IPS-20b (cell line): ENCODE results near the gene NEFH.

ENCODE experiments used
- H3K27ac ChIP-seq: one replicate; pipeline ENCODE4 v1.5.1; 2013; ENCODE audit warnings: low read length
- H3K27me3 ChIP-seq: 2 replicates; pipeline ENCODE4 v1.6.1; 2013; ENCODE audit warnings: mild to moderate bottlenecking, low read length, inconsistent platforms; ENCODE audit not compliant: insufficient read depth
- H3K36me3 ChIP-seq: 2 replicates; pipeline ENCODE4 v1.6.1; 2013; ENCODE audit warnings: low read depth, mild to moderate bottlenecking, inconsistent platforms, low read length, moderate library complexity; ENCODE audit not compliant: insufficient read depth
- H3K4me1 ChIP-seq: 2 replicates; pipeline ENCODE4 v1.6.1; 2013; ENCODE audit warnings: mild to moderate bottlenecking, control low read depth, inconsistent platforms, low read length, moderate library complexity; ENCODE audit not compliant: insufficient read depth
- H3K4me3 ChIP-seq: 2 replicates; pipeline ENCODE4 v1.5.1; 2013; ENCODE audit warnings: mild to moderate bottlenecking, low read length, inconsistent platforms
- H3K9ac ChIP-seq: 2 replicates; pipeline ENCODE4 v1.6.1; 2013; ENCODE audit warnings: low read depth, mild to moderate bottlenecking, inconsistent platforms, low read length, moderate library complexity
- H3K9me3 ChIP-seq: 2 replicates; pipeline ENCODE4 v1.6.1; 2013; ENCODE audit warnings: mild to moderate bottlenecking, low read depth, low read length, inconsistent platforms; ENCODE audit not compliant: insufficient read depth

NEFH gene

DNA sequence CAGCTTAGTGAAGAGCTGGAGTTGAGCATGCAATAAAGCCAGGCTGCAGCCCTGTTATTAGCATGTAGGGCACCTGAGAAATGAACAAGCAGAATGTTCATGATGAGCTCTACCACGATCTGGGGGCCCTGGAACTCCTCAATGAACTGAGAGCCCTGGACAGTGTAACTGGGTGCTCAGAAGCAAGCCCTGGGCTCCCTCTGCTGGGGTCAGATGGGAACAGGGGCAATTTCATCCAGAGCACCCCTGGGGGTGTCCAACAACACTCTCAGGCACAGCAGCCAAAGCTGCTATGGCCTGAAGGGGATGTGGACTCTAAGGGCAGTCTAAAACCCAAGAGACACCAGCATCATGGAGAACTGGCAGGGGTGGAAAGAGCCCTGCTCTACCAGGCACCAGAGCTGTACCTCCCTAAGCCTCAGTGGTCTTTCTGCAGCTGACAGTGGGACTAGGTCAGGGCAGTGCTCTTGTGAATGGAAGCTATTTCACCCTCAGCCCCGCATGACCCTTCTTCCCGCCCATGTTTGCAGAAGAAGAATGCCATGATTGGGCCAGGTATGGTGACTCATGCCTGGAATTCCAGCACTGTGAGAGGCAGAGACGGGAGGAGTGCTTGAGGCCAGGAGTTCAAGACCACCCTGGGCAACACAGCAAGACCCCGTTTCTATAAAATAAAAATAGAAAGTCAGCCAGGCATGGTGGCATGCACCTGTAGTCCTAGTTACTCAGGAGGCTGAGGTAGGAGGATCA lies 44.6 kb downstream of the NEFH start:
- Histone ChIP-seq H3K4me1 (no peaks in the 10 kb centered on the region), H3K27ac (no peak overlapping the region), H3K9me3 (no peaks in the 10 kb centered on the region), H3K27me3 (no peaks in the 10 kb centered on the region), H3K4me3 (no peak overlapping the region), H3K9ac (no peak overlapping the region), H3K36me3 (peaks cover 88% of the 10 kb centered on the region)

DNA sequence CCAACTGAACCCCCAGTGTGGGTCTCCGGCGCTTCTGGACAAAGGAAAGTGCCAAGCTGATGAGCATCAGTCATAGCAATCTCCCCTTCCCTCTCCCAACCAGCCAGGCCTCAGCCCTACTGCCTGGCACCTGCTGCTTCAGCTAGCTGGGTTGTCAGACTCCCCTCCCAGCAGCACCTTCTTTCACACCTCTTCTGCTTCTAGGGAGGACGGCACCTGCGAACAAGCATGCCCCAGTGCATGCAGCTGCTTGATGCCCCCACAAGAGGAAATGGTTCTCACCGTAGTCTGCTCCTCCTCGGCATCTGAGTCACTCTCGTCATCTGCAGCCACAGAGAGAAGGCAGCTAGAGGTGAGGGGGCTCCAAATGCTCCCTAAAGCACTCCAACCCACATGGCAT lies 48.1 kb downstream of the NEFH start:
- Histone ChIP-seq H3K9ac (no peak overlapping the region), H3K27me3 (no peaks in the 10 kb centered on the region), H3K27ac (no peak overlapping the region), H3K9me3 (no peaks in the 10 kb centered on the region), H3K4me3 (no peak overlapping the region), H3K36me3 (peaks cover 95% of the 10 kb centered on the region), H3K4me1 (no peaks in the 10 kb centered on the region)

DNA sequence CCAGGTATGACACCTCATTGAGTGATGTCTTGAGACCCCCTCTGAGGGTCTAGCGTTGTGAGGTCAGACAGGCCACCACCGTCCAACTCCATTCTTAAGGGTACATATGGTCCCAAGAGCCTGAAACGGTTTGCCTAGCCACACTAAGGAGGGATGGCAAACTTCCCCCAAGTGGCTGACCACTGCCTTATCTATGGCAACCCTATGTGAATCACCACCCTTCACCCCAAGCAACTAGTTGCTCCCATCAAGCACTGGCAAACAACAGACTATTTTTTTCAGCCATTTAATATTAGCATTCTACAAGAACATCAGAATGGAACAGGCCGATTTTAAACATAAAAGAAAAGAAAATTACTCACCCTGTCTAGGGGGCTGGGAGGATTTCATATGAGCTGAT lies 50.7 kb downstream of the NEFH start:
- H3K36me3 ChIP-seq, result peaks cover 92% of the 10 kb centered on the region
- H3K27ac ChIP-seq, result no peak overlapping the region

DNA sequence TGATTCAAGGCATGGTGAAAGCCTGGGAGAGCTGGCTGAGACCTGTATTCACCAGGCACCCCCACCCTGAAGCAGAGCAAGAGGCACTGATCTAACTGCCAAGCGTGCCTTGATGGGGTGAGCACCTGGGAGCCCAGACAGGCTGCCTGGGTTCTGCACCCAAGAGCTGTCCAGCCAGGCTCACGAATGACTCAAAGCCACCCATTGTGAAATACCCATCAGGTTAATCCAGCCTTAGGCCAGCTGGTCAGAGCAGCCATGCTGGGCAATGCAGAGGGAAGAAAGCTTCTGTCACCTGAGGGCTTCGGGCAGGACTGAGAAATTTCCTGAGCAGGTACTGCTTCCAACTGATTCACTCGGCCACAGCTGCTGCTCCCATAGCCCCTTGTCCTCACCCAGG lies 51.4 kb downstream of the NEFH start:
- Histone ChIP-seq H3K27me3 (no peaks in the 10 kb centered on the region), H3K9ac (no peak overlapping the region), H3K4me1 (no peaks in the 10 kb centered on the region), H3K36me3 (peaks cover 92% of the 10 kb centered on the region), H3K27ac (no peak overlapping the region), H3K4me3 (no peak overlapping the region), H3K9me3 (no peaks in the 10 kb centered on the region)

More for the DNA sequence above, 50.7 kb downstream of the NEFH start:
- Histone ChIP-seq H3K9me3 (no peaks in the 10 kb centered on the region), H3K27me3 (no peaks in the 10 kb centered on the region), H3K4me1 (no peaks in the 10 kb centered on the region), H3K4me3 (no peak overlapping the region), H3K9ac (no peak overlapping the region)

DNA sequence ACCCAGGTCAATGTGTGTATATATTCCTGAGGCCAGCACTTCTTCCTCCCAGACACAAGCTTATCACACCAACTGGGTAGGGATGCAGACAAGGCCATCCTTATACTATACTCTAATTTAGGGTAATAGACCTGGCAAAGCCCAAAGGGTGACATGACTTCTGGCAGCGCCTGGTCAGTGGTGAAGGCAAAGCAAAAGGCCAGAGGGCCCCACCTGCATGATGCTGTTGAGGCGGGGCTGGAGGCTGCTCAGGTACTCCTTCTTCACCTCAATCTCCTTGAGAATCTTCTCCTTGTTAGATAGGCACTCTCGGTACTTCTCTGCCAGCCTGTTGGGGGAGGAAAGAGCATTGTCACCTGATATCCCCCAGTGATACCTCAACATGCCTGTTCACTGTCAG lies 56.4 kb downstream of the NEFH start:
- H3K4me3 ChIP-seq, result no peak overlapping the region
- no peaks in the 10 kb centered on the region for H3K4me1 ChIP-seq
- H3K9ac ChIP-seq, result no peak overlapping the region
- H3K9me3 ChIP-seq, result no peaks in the 10 kb centered on the region
- no peaks in the 10 kb centered on the region for H3K27me3 ChIP-seq
- peaks cover 94% of the 10 kb centered on the region for H3K36me3 ChIP-seq
- no peak overlapping the region for H3K27ac ChIP-seq

DNA sequence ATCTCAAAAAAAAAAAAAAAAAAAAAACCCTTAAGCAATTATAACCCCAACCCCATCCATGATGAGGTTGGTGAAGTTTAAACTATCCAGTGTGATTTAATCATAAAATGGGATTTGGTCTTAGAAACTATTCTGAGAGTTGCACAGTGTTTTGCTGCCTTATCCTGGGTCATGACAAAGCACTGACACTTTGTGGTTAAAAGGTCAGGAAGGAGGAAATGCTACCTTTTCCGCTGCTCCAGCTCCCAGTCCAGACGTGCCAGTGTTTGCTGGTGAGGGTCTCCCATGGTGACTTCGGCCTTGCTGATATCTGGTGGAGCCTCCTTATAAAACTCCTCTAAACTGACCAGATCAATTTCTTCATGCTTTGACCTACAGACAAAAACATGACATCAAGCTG lies 59.1 kb downstream of the NEFH start:
- H3K9me3 ChIP-seq, result no peaks in the 10 kb centered on the region
- H3K36me3 ChIP-seq, result peaks cover 91% of the 10 kb centered on the region
- H3K9ac ChIP-seq, result no peak overlapping the region

More for the DNA sequence above, 59.1 kb downstream of the NEFH start:
- no peak overlapping the region for H3K27ac ChIP-seq
- H3K4me1 ChIP-seq, result no peaks in the 10 kb centered on the region
- no peaks in the 10 kb centered on the region for H3K27me3 ChIP-seq
- H3K4me3 ChIP-seq, result no peak overlapping the region
